Neural progenitor cell (in vitro differentiated cells): ENCODE measurements around the gene RAB40B. TPM values are rescaled to one million over a fixed set of nuclear protein-coding genes. Genes with fewer than 3 reads are reported as not detected.

Experiments
- DNase-seq: peaks from one replicate; pipeline ENCODE4 v3.0.0-alpha.2; 2016; ENCODE audit warnings: low spot score
- H2AFZ ChIP-seq: fragments of 200-600 bp; sonication (generic); replicated peaks from 2 replicates; pipeline ENCODE4 v1.6.1; 2016; ENCODE audit warnings: antibody characterized with exemption
- H3F3A ChIP-seq: fragments of 200-600 bp; sonication (generic); 2 replicates; pipeline ENCODE4 v1.6.1; 2016; ENCODE audit warnings: antibody characterized with exemption, low read depth
- H3K27ac ChIP-seq: fragments of 200-600 bp; sonication (generic); 2 replicates; pipeline ENCODE4 v1.5.1; 2016; ENCODE audit warnings: mild to moderate bottlenecking
- H3K27me3 ChIP-seq: fragments of 200-600 bp; sonication (generic); 2 replicates; pipeline ENCODE4 v1.6.1; 2016; ENCODE audit warnings: mild to moderate bottlenecking, moderate library complexity
- H3K36me3 ChIP-seq: fragments of 200-600 bp; sonication (generic); 2 replicates; pipeline ENCODE4 v1.5.1; 2016
- H3K4me1 ChIP-seq: fragments of 200-600 bp; sonication (generic); 2 replicates; pipeline ENCODE4 v1.6.1; 2016; ENCODE audit warnings: mixed run types
- H3K4me2 ChIP-seq: fragments of 200-600 bp; sonication (generic); 2 replicates; pipeline ENCODE4 v1.6.1; 2016
- H3K4me3 ChIP-seq: fragments of 200-600 bp; sonication (generic); 2 replicates; pipeline ENCODE4 v1.5.1; 2016
- H3K79me2 ChIP-seq: fragments of 200-600 bp; sonication (generic); 2 replicates; pipeline ENCODE4 v1.6.1; 2016; ENCODE audit warnings: low read depth
- H3K9ac ChIP-seq: fragments of 200-600 bp; sonication (generic); 2 replicates; pipeline ENCODE4 v1.6.1; 2016
- H3K9me3 ChIP-seq: fragments of 200-600 bp; sonication (generic); 2 replicates; pipeline ENCODE4 v1.5.1; 2016; ENCODE audit warnings: low read depth
- H4K20me1 ChIP-seq: fragments of 200-600 bp; sonication (generic); 2 replicates; pipeline ENCODE4 v1.6.1; 2016; ENCODE audit warnings: low read depth
- H3K27ac Mint-ChIP-seq: 3 replicates; pipeline ENCODE4 v1.8.0; 2021; ENCODE audit warnings: mixed read lengths
- H3K27me3 Mint-ChIP-seq: 2 replicates; pipeline ENCODE4 v1.8.0; 2022; ENCODE audit warnings: low read depth, mild to moderate bottlenecking, inconsistent platforms, moderate library complexity, mixed read lengths; ENCODE audit not compliant: insufficient read depth
- H3K36me3 Mint-ChIP-seq: 3 replicates; pipeline ENCODE4 v1.8.0; 2021; ENCODE audit warnings: mixed read lengths
- H3K4me1 Mint-ChIP-seq: 3 replicates; pipeline ENCODE4 v1.8.0; 2021; ENCODE audit warnings: mixed read lengths
- H3K4me3 Mint-ChIP-seq: 3 replicates; pipeline ENCODE4 v1.8.0; 2021; ENCODE audit warnings: mild to moderate bottlenecking, moderate library complexity, mixed read lengths
- H3K9me3 Mint-ChIP-seq: 3 replicates; pipeline ENCODE4 v1.8.0; 2020; ENCODE audit warnings: mixed read lengths
- CTCF ChIP-seq: fragments of 200-600 bp; sonication (generic); IDR thresholded peaks from 2 replicates; pipeline ENCODE4 v1.5.1; 2017; ENCODE audit warnings: antibody characterized with exemption, mild to moderate bottlenecking
- EZH2 ChIP-seq: fragments of 200-600 bp; sonication (generic); IDR thresholded peaks from 2 replicates; pipeline ENCODE4 v1.6.1; 2017; ENCODE audit warnings: antibody characterized with exemption, mild to moderate bottlenecking, moderate library complexity
- EZH2phosphoT487 ChIP-seq: fragments of 200-600 bp; sonication (generic); IDR thresholded peaks from 2 replicates; pipeline ENCODE4 v1.6.1; 2017; ENCODE audit warnings: antibody characterized with exemption
- total RNA-seq: library from RNA; depleted of rRNA; stranded (reverse); fragments of >200 nt; gene quantifications from 2 replicates; pipeline ENCODE4 v1.2.3, GENCODE V29; 2015; ENCODE audit warnings: low replicate concordance

RAB40B gene
- total RNA-seq, 1 donor from 2014 or later = 5.6 TPM

- H3K27ac Mint-ChIP-seq = peak overlapping the region; percentile 46
- Histone ChIP-seq H3K9me3 (no peaks in the 10 kb centered on the region), H3K4me2 (no peak overlapping the region), H3K9ac (no peak overlapping the region), H3K79me2 (no peaks in the 10 kb centered on the region), H3K4me3 (no peak overlapping the region), H3F3A (peaks cover 5% of the 10 kb centered on the region), H3K36me3 (no peaks in the 10 kb centered on the region), H3K4me1 (peaks cover 11% of the 10 kb centered on the region), H3K27ac (no peak overlapping the region), H4K20me1 (no peaks in the 10 kb centered on the region), H3K27me3 (no peaks in the 10 kb centered on the region), H2AFZ (no peak overlapping the region)
- H3K9me3 Mint-ChIP-seq = peaks cover 4% of the 10 kb centered on the region
- no peak overlapping the region for H3K4me3 Mint-ChIP-seq
- H3K4me1 Mint-ChIP-seq = peaks cover 10% of the 10 kb centered on the region
- TF ChIP-seq EZH2phosphoT487 (no peak), CTCF (no peak)
- no peak for DNase-seq
- H3K27me3 Mint-ChIP-seq = peaks cover 5% of the 10 kb centered on the region
- H3K36me3 Mint-ChIP-seq = peaks cover 12% of the 10 kb centered on the region
Measured at GRCh38 chr17:82662711-82663261, 35.7 kb downstream of the RAB40B start.

GRCh38 chr17:82661717-82662683 is 36.5 kb downstream of the RAB40B start:
- H3K4me3 Mint-ChIP-seq = no peak overlapping the region
- Histone ChIP-seq H2AFZ (no peak overlapping the region), H3K9ac (no peak overlapping the region), H3K79me2 (no peaks in the 10 kb centered on the region), H3F3A (peaks cover 5% of the 10 kb centered on the region), H3K36me3 (no peaks in the 10 kb centered on the region), H3K4me3 (no peak overlapping the region), H3K27me3 (no peaks in the 10 kb centered on the region), H3K4me1 (peaks cover 11% of the 10 kb centered on the region), H3K4me2 (no peak overlapping the region), H4K20me1 (no peaks in the 10 kb centered on the region), H3K9me3 (no peaks in the 10 kb centered on the region), H3K27ac (no peak overlapping the region)
- no peak overlapping the region for H3K27ac Mint-ChIP-seq
- no peak for DNase-seq
- H3K36me3 Mint-ChIP-seq = peaks cover 13% of the 10 kb centered on the region
- peaks cover 3% of the 10 kb centered on the region for H3K27me3 Mint-ChIP-seq
- H3K4me1 Mint-ChIP-seq = peaks cover 10% of the 10 kb centered on the region
- peaks cover 4% of the 10 kb centered on the region for H3K9me3 Mint-ChIP-seq
- no peak for TF ChIP-seq EZH2phosphoT487
- no peak for TF ChIP-seq EZH2
- no peak for TF ChIP-seq CTCF

GRCh38 chr17:82659886-82660285 is 38.6 kb downstream of the RAB40B start:
- H3K4me3 Mint-ChIP-seq = no peak overlapping the region
- Histone ChIP-seq H3K36me3 (no peaks in the 10 kb centered on the region), H2AFZ (no peak overlapping the region), H3K27me3 (no peaks in the 10 kb centered on the region), H3K27ac (no peak overlapping the region), H3K79me2 (no peaks in the 10 kb centered on the region), H3K4me1 (peaks cover 7% of the 10 kb centered on the region), H3F3A (peaks cover 5% of the 10 kb centered on the region), H3K4me2 (no peak overlapping the region), H3K9me3 (no peaks in the 10 kb centered on the region), H3K4me3 (no peak overlapping the region), H3K9ac (no peak overlapping the region), H4K20me1 (no peaks in the 10 kb centered on the region)
- TF ChIP-seq EZH2 (no peak), CTCF (no peak), EZH2phosphoT487 (no peak)
- DNase-seq = no peak
- peaks cover 14% of the 10 kb centered on the region for H3K36me3 Mint-ChIP-seq
- peaks cover 4% of the 10 kb centered on the region for H3K27me3 Mint-ChIP-seq
- no peak overlapping the region for H3K27ac Mint-ChIP-seq
- peaks cover 2% of the 10 kb centered on the region for H3K4me1 Mint-ChIP-seq
- peaks cover 4% of the 10 kb centered on the region for H3K9me3 Mint-ChIP-seq
